IMR-90 (cell line): ENCODE measurements around the gene PINK1.

Experiments
- CEBPB ChIP-seq: IDR thresholded peaks from 2 replicates; pipeline ENCODE4 v1.6.1; 2012; ENCODE audit warnings: low read depth, low read length, improper control_type of control experiment
- FOS ChIP-seq: fragments of 150-350 bp; IDR thresholded peaks from 2 replicates; pipeline ENCODE4 v1.6.1; 2016; ENCODE audit warnings: low read depth, low read length
- POLR2A ChIP-seq: IDR thresholded peaks from 2 replicates; pipeline ENCODE4 v1.6.1; 2012; ENCODE audit warnings: mild to moderate bottlenecking, low read depth, low read length
- RFX5 ChIP-seq: IDR thresholded peaks from 2 replicates; pipeline ENCODE4 v1.8.0; 2012; ENCODE audit warnings: low read depth, mild to moderate bottlenecking, low read length, moderate library complexity
- SMC3 ChIP-seq: fragments of 150-350 bp; IDR thresholded peaks from 2 replicates; pipeline ENCODE4 v1.6.1; 2016; ENCODE audit warnings: low read depth, mild to moderate bottlenecking, antibody characterized with exemption, low read length, moderate library complexity
- TF ChIP-seq, protein P1 (sequence below): conservative IDR thresholded peaks from 2 replicates; pipeline ENCODE4 v1.5.1; 2012; ENCODE audit warnings: mild to moderate bottlenecking, low read depth, low read length, improper control_type of control experiment
- TF ChIP-seq, protein P2 (sequence below): fragments of 150-350 bp; IDR thresholded peaks from 2 replicates; pipeline ENCODE4 v1.6.1; 2017; ENCODE audit warnings: mild to moderate bottlenecking, antibody characterized with exemption, low read length, low read depth

DNA sequence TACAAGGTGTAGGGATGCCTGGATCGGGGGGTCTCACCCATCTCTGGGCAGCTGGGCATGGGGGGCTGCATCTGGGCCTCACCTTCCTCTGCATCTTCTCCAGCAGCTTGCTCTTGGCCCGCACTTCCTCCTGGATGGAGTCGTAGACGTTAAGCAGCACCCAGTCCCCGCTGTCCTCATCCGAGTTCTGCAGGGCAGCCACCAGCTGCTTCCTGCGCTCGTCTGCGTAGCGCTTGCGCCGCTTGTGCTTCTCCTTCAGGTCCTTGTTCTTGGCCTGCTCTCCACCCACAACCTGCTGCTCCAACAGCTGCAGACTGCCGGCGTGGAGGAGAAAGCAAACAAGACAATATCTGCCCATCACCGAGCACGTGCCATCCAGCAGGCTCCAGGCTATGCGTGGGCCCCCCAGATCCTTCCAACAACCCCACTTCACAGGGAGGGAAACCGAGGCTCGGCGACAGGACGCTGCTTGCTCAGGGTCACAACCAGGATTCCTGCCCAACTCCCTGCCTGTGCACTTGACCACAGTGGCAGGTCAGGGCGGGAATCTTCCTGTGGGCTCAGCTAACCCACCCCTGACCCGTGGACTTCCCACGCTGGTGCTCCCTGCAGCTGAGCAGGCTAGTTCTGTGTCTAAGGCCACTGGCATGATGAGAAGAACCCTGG, 49.4 kb downstream of the PINK1 start:
- TF ChIP-seq POLR2A (no peak), FOS (no peak), RFX5 (no peak), SMC3 (no peak), CEBPB (no peak)
- TF ChIP-seq, protein P1, sequence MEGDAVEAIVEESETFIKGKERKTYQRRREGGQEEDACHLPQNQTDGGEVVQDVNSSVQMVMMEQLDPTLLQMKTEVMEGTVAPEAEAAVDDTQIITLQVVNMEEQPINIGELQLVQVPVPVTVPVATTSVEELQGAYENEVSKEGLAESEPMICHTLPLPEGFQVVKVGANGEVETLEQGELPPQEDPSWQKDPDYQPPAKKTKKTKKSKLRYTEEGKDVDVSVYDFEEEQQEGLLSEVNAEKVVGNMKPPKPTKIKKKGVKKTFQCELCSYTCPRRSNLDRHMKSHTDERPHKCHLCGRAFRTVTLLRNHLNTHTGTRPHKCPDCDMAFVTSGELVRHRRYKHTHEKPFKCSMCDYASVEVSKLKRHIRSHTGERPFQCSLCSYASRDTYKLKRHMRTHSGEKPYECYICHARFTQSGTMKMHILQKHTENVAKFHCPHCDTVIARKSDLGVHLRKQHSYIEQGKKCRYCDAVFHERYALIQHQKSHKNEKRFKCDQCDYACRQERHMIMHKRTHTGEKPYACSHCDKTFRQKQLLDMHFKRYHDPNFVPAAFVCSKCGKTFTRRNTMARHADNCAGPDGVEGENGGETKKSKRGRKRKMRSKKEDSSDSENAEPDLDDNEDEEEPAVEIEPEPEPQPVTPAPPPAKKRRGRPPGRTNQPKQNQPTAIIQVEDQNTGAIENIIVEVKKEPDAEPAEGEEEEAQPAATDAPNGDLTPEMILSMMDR = no peak
- TF ChIP-seq, protein P2, sequence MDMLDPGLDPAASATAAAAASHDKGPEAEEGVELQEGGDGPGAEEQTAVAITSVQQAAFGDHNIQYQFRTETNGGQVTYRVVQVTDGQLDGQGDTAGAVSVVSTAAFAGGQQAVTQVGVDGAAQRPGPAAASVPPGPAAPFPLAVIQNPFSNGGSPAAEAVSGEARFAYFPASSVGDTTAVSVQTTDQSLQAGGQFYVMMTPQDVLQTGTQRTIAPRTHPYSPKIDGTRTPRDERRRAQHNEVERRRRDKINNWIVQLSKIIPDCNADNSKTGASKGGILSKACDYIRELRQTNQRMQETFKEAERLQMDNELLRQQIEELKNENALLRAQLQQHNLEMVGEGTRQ = no peak
